Measurements from ENCODE around the gene AMER2. TPM values are rescaled to one million over a fixed set of nuclear protein-coding genes. Genes with fewer than 3 reads are reported as not detected.

The AMER2 gene
- total RNA-seq, 2 experiments from 2014 or later: not detected

GRCh38 chr13:25147638-25148401 lies 24.3 kb downstream of the AMER2 start:
- ATAC-seq (no peak), DNase-seq (no peak)
- Mint-ChIP-seq H3K27me3 (peaks cover 21% of the 10 kb centered on the region), H3K36me3 (ENCODE audit: low read depth) (no peaks in the 10 kb centered on the region), H3K4me1 (no peaks in the 10 kb centered on the region), H3K27ac (no peak overlapping the region), H3K4me3 (no peak overlapping the region), H3K9me3 (ENCODE audit: low read depth) (no peaks in the 10 kb centered on the region)
- ChIA-PET POLR2A (no interaction called here), CTCF (no interaction called here)
- intact Hi-C loops (cut with DNase I, micrococcal nuclease): no loop called here

GRCh38 chr13:25143706-25144105 lies 28.4 kb downstream of the AMER2 start:
- no peaks in the 10 kb centered on the region for H3K36me3 Mint-ChIP-seq (ENCODE audit: low read depth)
- ChIA-PET POLR2A (no interaction called here), CTCF (no interaction called here)
- ATAC-seq (no peak), DNase-seq (no peak)
- intact Hi-C loops (cut with DNase I, micrococcal nuclease): no loop called here
- peaks cover 21% of the 10 kb centered on the region for H3K27me3 Mint-ChIP-seq
- H3K9me3 Mint-ChIP-seq (ENCODE audit: low read depth): no peaks in the 10 kb centered on the region
- no peak overlapping the region for H3K4me3 Mint-ChIP-seq
- H3K27ac Mint-ChIP-seq: no peak overlapping the region
- no peaks in the 10 kb centered on the region for H3K4me1 Mint-ChIP-seq

DNA sequence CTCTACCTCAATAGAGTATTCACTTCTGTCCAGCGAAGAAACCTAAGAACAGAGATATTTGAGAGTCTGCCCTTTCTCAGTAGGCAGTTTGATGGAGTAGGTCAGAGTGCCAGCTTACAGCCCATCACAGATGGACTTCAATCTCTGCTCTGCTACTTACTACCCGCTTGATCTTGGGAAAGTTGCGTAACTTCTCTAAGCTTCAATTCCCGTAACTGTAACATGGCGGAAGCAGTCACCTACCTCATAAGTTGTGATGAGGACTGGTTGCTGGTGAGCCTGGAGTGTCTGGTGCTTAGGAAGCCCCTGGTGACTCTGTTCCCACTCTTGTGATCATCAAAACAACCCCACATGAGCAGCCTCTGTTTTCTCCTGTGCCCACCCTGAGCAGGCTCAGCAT lies 31.0 kb downstream of the AMER2 start:
- Mint-ChIP-seq H3K4me3 (no peak overlapping the region), H3K27me3 (peaks cover 24% of the 10 kb centered on the region), H3K36me3 (ENCODE audit: low read depth) (no peaks in the 10 kb centered on the region), H3K27ac (no peak overlapping the region), H3K9me3 (ENCODE audit: low read depth) (no peaks in the 10 kb centered on the region), H3K4me1 (no peaks in the 10 kb centered on the region)
- DNase-seq (no peak), ATAC-seq (no peak)
- intact Hi-C loops (cut with DNase I, micrococcal nuclease): no loop called here
- ChIA-PET CTCF (no interaction called here), POLR2A (no interaction called here)

- Mint-ChIP-seq H3K9me3 (ENCODE audit: low read depth) (no peaks in the 10 kb centered on the region), H3K27ac (no peak overlapping the region), H3K4me1 (no peaks in the 10 kb centered on the region), H3K4me3 (no peak overlapping the region), H3K27me3 (peaks cover 33% of the 10 kb centered on the region), H3K36me3 (ENCODE audit: low read depth) (no peaks in the 10 kb centered on the region)
- intact Hi-C loops (cut with DNase I, micrococcal nuclease): no loop called here
- ATAC-seq (no peak), DNase-seq (no peak)
- POLR2A ChIA-PET: no interaction called here
- CTCF ChIA-PET: no interaction called here
Measured at GRCh38 chr13:25137788-25138115, 34.3 kb downstream of the AMER2 start.

GRCh38 chr13:25136880-25137787 lies 35.0 kb downstream of the AMER2 start:
- CTCF ChIA-PET: no interaction called here
- H3K4me3 Mint-ChIP-seq: no peak overlapping the region
- H3K27me3 Mint-ChIP-seq: peaks cover 31% of the 10 kb centered on the region
- no peak for DNase-seq
- intact Hi-C loops (cut with DNase I, micrococcal nuclease): no loop called here
- H3K9me3 Mint-ChIP-seq (ENCODE audit: low read depth): no peaks in the 10 kb centered on the region
- H3K4me1 Mint-ChIP-seq: no peaks in the 10 kb centered on the region
- no peaks in the 10 kb centered on the region for H3K36me3 Mint-ChIP-seq (ENCODE audit: low read depth)
- H3K27ac Mint-ChIP-seq: no peak overlapping the region
- ATAC-seq: no peak
- POLR2A ChIA-PET: no interaction called here

DNA sequence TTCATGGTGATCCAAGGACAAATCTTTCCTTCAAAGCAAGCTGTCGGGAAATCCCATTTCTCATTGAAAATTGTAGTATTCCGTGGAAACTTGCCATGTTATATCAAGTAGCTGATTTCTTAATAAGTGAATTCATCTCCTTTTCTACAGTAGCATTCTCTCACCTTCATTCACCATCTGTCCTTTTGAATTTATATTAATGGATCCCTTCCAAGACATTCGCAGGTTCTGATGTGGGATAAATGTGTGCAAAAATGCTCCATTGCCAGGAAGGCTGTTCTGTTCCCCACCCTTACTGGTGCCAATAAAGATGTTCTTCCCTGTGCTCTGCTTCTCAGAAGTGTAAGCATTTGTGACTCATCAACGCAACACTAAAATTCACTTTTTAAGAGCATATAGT lies 36.2 kb downstream of the AMER2 start:
- no peak for ATAC-seq

DNA sequence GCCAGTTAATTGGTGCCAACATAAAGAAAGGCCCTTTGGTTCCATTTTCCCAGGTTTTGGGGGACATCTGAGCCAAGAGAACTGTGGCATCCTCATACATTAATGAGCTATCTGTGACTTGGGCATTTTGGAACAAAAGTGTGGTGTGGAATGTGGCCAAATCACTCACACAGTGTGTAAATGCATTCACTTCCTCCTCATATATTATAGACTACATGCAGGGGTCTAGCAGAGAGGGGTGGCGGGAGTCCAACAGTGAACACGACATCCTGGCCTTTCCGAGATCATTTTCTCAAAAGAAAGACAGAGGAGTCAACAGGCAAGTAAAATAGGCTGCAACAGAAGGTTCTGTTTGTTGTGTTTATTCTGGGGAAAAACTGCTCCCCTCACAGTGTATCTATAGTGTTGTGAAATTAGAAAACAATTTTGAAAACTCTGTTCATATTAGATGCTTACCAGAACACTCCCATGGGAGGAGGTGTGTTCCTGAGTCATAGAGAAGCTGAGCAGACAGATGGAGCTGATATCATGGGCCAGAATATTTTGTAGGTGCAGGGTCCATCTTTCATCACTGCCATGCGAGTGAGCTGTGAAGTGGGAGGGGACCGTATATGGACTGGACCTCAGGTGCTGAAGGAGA lies 39.2 kb downstream of the AMER2 start:
- ChIA-PET CTCF (interaction anchor here (1.0 to 2.4 kb wide), 2 partner anchors 19 to 171 kb away, joined by 4 to 9 read pairs; no protein-coding TSS in a partner anchor), POLR2A (no interaction called here)
- no peaks in the 10 kb centered on the region for H3K4me1 Mint-ChIP-seq
- H3K9me3 Mint-ChIP-seq (ENCODE audit: low read depth): no peaks in the 10 kb centered on the region
- intact Hi-C loops (cut with DNase I, micrococcal nuclease): no loop called here
- ATAC-seq (no peak), DNase-seq (no peak)
- peaks cover 34% of the 10 kb centered on the region for H3K27me3 Mint-ChIP-seq
- H3K27ac Mint-ChIP-seq: no peak overlapping the region
- H3K4me3 Mint-ChIP-seq: no peak overlapping the region
- no peaks in the 10 kb centered on the region for H3K36me3 Mint-ChIP-seq (ENCODE audit: low read depth)

More for the DNA sequence above, 36.2 kb downstream of the AMER2 start:
- Mint-ChIP-seq H3K9me3 (ENCODE audit: low read depth) (no peaks in the 10 kb centered on the region), H3K36me3 (ENCODE audit: low read depth) (no peaks in the 10 kb centered on the region), H3K27me3 (peaks cover 31% of the 10 kb centered on the region), H3K4me1 (no peaks in the 10 kb centered on the region), H3K27ac (no peak overlapping the region), H3K4me3 (no peak overlapping the region)
- DNase-seq: no peak
- ChIA-PET CTCF (no interaction called here), POLR2A (no interaction called here)
- intact Hi-C loops (cut with DNase I, micrococcal nuclease): no loop called here

- intact Hi-C loops (cut with DNase I, micrococcal nuclease): no loop called here
- ChIA-PET CTCF (interaction anchor here (2.4 kb wide), 1 partner anchor 18 kb away, joined by 9 read pairs; no protein-coding TSS in a partner anchor), POLR2A (no interaction called here)
- H3K4me3 Mint-ChIP-seq: no peak overlapping the region
- no peak for ATAC-seq
- H3K27ac Mint-ChIP-seq: no peak overlapping the region
- H3K27me3 Mint-ChIP-seq: peaks cover 34% of the 10 kb centered on the region
- DNase-seq: no peak
- H3K4me1 Mint-ChIP-seq: no peaks in the 10 kb centered on the region
- no peaks in the 10 kb centered on the region for H3K36me3 Mint-ChIP-seq (ENCODE audit: low read depth)
- H3K9me3 Mint-ChIP-seq (ENCODE audit: low read depth): peaks cover 4% of the 10 kb centered on the region
Measured at GRCh38 chr13:25131881-25132420, 40.1 kb downstream of the AMER2 start.

DNA sequence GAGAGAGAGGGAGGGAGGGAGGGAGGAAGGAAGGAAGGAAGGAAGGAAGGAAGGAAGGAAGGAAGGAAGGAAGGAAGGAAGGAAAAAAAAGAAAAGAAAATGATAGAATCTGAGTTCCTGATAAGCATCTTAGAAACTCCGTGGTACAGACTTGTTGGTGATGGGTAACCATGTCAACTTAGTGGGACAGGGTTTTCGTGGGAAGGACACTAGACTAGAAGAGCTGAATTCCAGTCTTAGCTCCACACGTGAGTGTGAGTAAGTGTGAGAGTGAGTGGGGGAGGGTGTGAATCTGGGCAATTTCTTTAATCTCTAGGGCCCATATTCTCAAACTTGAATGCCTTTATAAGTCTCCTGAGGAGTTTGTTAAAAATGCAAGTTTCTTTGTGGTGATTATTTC lies 41.1 kb downstream of the AMER2 start:
- H3K36me3 Mint-ChIP-seq (ENCODE audit: low read depth): no peaks in the 10 kb centered on the region
- no peak for DNase-seq
- no peak overlapping the region for H3K27ac Mint-ChIP-seq
- no peak overlapping the region for H3K4me3 Mint-ChIP-seq
- peaks cover 9% of the 10 kb centered on the region for H3K9me3 Mint-ChIP-seq (ENCODE audit: low read depth)
- no peaks in the 10 kb centered on the region for H3K4me1 Mint-ChIP-seq
- H3K27me3 Mint-ChIP-seq: peaks cover 37% of the 10 kb centered on the region
- ATAC-seq: no peak
- intact Hi-C loops (cut with DNase I, micrococcal nuclease): no loop called here
- ChIA-PET POLR2A (no interaction called here), CTCF (interaction anchor here (1.0 kb wide), 1 partner anchor 8 kb away, joined by 3 read pairs; no protein-coding TSS in a partner anchor)

DNA sequence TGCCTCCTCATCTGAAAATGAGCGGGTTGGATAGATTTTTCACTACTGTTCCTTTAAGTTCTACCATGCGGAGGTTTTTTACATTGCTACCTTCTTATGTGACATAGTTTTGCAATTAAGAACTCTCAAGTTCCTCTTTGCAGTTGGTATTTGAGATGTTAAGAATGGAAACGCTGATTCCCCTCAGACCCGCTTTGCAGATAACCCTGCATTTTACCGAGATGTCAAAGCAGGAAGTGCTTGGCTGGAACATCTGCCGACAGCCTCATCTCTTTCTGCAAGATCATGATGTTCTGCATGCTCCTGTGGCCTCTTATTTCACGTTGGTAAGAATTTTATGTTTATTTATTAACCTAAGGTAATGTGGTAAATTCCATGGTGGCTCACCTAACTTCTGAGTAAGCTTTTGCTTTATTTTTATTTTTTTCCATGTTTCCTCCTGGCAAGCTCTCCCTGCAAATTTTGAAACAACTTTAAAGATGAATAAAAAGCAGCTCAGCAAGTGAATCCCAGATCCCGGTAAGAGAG lies 53.6 kb downstream of the AMER2 start:
- Mint-ChIP-seq H3K27ac (no peak overlapping the region), H3K4me1 (no peaks in the 10 kb centered on the region), H3K27me3 (peaks cover 15% of the 10 kb centered on the region), H3K36me3 (ENCODE audit: low read depth) (no peaks in the 10 kb centered on the region), H3K4me3 (no peak overlapping the region), H3K9me3 (ENCODE audit: low read depth) (peaks cover 6% of the 10 kb centered on the region)
- DNase-seq (no peak), ATAC-seq (no peak)
- intact Hi-C loops (cut with DNase I, micrococcal nuclease): no loop called here
- CTCF ChIA-PET: interaction anchor here (0.6 to 0.7 kb wide), 2 partner anchors 31 to 557 kb away, joined by 3 read pairs; no protein-coding TSS in a partner anchor
- POLR2A ChIA-PET: no interaction called here

DNA sequence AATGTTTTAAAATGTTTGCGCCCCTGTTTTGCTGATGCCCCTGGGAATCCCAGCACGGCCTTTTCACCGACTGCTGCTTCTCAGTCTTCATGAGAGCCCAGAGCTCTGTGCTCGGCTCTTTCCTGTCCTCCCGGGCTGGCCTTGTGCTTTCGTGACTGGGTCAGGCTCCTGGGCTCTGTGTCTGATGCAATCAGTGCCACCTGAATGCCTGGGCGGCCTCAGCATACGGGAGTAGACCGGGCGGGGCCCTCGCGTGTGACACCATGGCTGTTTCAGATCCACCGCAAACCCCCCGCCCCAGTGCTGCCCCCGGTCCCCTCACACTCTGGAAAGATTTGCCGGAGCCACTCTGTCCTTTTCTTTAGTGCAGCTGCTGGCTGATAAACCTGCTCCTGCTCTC lies 54.8 kb downstream of the AMER2 start:
- CTCF ChIA-PET: no interaction called here

More for the DNA sequence above, 54.8 kb downstream of the AMER2 start:
- H3K36me3 Mint-ChIP-seq (ENCODE audit: low read depth): no peaks in the 10 kb centered on the region
- H3K4me1 Mint-ChIP-seq: no peaks in the 10 kb centered on the region
- no peak overlapping the region for H3K27ac Mint-ChIP-seq
- no peak for ATAC-seq
- POLR2A ChIA-PET: no interaction called here
- peaks cover 18% of the 10 kb centered on the region for H3K27me3 Mint-ChIP-seq
- no peak for DNase-seq
- no peaks in the 10 kb centered on the region for H3K9me3 Mint-ChIP-seq (ENCODE audit: low read depth)
- no peak overlapping the region for H3K4me3 Mint-ChIP-seq
- intact Hi-C loops (cut with DNase I, micrococcal nuclease): no loop called here
